ENCODE data around the gene MED13L. TPM values are rescaled to one million over a fixed set of nuclear protein-coding genes. Genes with fewer than 3 reads are reported as not detected.

Gene MED13L
- total RNA-seq, 1 experiment from 2014 or later: 94.1 TPM

DNA sequence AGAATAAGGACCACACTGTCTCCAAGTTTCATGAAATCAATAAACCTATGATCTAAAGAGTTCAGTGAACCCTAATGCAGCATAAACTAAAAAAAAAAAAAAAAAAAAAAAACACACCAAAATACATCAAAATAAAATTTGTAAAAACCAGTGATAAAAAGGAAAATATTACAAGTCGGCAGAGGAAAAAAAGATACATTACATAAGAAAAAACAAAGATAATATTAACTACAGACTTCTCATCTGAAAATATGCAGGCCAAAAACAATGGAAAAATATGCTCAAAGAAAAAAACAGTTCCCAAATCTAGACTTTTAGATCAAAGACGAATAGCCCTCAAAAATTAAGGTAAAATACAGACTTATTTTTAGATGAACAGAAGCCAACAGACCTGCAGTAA is 27.6 kb downstream of the MED13L start:
- TF ChIP-seq, protein P1, sequence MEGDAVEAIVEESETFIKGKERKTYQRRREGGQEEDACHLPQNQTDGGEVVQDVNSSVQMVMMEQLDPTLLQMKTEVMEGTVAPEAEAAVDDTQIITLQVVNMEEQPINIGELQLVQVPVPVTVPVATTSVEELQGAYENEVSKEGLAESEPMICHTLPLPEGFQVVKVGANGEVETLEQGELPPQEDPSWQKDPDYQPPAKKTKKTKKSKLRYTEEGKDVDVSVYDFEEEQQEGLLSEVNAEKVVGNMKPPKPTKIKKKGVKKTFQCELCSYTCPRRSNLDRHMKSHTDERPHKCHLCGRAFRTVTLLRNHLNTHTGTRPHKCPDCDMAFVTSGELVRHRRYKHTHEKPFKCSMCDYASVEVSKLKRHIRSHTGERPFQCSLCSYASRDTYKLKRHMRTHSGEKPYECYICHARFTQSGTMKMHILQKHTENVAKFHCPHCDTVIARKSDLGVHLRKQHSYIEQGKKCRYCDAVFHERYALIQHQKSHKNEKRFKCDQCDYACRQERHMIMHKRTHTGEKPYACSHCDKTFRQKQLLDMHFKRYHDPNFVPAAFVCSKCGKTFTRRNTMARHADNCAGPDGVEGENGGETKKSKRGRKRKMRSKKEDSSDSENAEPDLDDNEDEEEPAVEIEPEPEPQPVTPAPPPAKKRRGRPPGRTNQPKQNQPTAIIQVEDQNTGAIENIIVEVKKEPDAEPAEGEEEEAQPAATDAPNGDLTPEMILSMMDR (conservative IDR thresholded peaks at IDR 0.05; ENCODE audit: low read depth, low read length): no peak
- TF ChIP-seq EZH2 (IDR thresholded peaks at IDR 0.05; ENCODE audit: borderline replicate concordance, low read depth, low read length, poor library complexity, severe bottlenecking): no peak
- no peaks in the 10 kb centered on the region for H3K27me3 ChIP-seq (replicated peaks; ENCODE audit: insufficient read depth, low read depth, low read length, poor library complexity)
- no peak overlapping the region for H3K27ac ChIP-seq (ENCODE audit: low read depth, low read length, poor library complexity, severe bottlenecking)
- BruUV-seq (replicated peaks): no TSS peak
- intact Hi-C loops (cut with micrococcal nuclease; ENCODE audit: unreplicated experiment): no loop called here
- no peaks in the 10 kb centered on the region for H3K36me3 ChIP-seq (ENCODE audit: insufficient read depth, low read length, poor library complexity, severe bottlenecking)
- H3K4me1 ChIP-seq (ENCODE audit: insufficient read depth, low read length, poor library complexity, severe bottlenecking): peaks cover 6% of the 10 kb centered on the region
- DNase-seq (ENCODE audit: low spot score): no peak
- POLR2A ChIA-PET (ENCODE audit: low non-redundant PET): no interaction called here
- CTCF ChIA-PET: no interaction called here
- peaks cover 40% of the 10 kb centered on the region for H3K9me3 ChIP-seq (ENCODE audit: low read depth, low read length, poor library complexity, severe bottlenecking)
- no peak overlapping the region for H3K4me3 ChIP-seq (ENCODE audit: low read depth, low read length, poor library complexity, severe bottlenecking)

DNA sequence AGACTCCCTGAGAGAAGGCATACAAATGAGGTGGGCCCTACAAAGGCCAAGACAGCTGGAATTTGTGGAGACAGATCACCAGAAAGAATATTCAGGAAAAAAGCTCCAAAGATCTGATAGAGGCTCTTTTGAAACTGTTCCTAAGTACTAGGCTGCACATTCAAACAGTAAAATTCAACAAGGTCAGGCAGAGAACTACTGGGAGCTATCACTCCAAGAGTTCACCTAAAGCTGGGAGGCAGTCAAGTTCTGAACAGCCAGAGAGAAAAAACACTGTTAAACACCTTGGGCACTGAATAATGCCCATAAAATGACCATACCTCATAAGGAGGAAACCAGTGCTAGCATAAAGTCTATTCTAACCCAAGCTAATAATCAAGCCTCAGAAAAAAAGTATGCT is 28.6 kb downstream of the MED13L start:
- no peaks in the 10 kb centered on the region for H3K27me3 ChIP-seq (replicated peaks; ENCODE audit: insufficient read depth, low read depth, low read length, poor library complexity)
- H3K4me1 ChIP-seq (ENCODE audit: insufficient read depth, low read length, poor library complexity, severe bottlenecking): peaks cover 13% of the 10 kb centered on the region
- no peak overlapping the region for H3K27ac ChIP-seq (ENCODE audit: low read depth, low read length, poor library complexity, severe bottlenecking)
- BruUV-seq (replicated peaks): no TSS peak
- no peaks in the 10 kb centered on the region for H3K36me3 ChIP-seq (ENCODE audit: insufficient read depth, low read length, poor library complexity, severe bottlenecking)
- no peak for DNase-seq (ENCODE audit: low spot score)
- intact Hi-C loops (cut with micrococcal nuclease; ENCODE audit: unreplicated experiment): no loop called here
- peaks cover 40% of the 10 kb centered on the region for H3K9me3 ChIP-seq (ENCODE audit: low read depth, low read length, poor library complexity, severe bottlenecking)
- ChIA-PET CTCF (no interaction called here), POLR2A (ENCODE audit: low non-redundant PET) (no interaction called here)
- TF ChIP-seq, protein P1 (conservative IDR thresholded peaks at IDR 0.05; ENCODE audit: low read depth, low read length): no peak
- no peak for TF ChIP-seq EZH2 (IDR thresholded peaks at IDR 0.05; ENCODE audit: borderline replicate concordance, low read depth, low read length, poor library complexity, severe bottlenecking)
- H3K4me3 ChIP-seq (ENCODE audit: low read depth, low read length, poor library complexity, severe bottlenecking): no peak overlapping the region

DNA sequence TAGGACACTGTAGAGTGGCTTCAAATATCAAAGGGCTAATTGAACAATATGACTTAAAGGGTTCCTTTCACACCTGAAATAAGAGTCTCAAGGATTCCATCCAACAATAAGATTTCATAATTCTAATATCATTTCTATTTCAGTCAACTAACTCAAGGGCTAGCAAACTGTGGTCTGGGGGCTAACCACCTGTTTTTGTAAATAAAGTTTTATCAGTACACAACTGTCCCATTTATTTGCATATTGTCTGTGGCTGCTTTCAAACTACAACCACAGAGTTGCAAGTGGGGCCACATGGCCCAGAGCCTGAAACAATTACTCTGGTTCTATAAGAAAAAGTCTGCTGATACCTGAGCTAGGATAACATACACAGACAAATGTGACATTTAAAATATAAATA is 29.1 kb downstream of the MED13L start:
- Histone ChIP-seq H3K27ac (ENCODE audit: low read depth, low read length, poor library complexity, severe bottlenecking) (no peak overlapping the region), H3K9me3 (ENCODE audit: low read depth, low read length, poor library complexity, severe bottlenecking) (peaks cover 40% of the 10 kb centered on the region), H3K4me3 (ENCODE audit: low read depth, low read length, poor library complexity, severe bottlenecking) (no peak overlapping the region), H3K36me3 (ENCODE audit: insufficient read depth, low read length, poor library complexity, severe bottlenecking) (no peaks in the 10 kb centered on the region), H3K4me1 (ENCODE audit: insufficient read depth, low read length, poor library complexity, severe bottlenecking) (peaks cover 18% of the 10 kb centered on the region), H3K27me3 (replicated peaks; ENCODE audit: insufficient read depth, low read depth, low read length, poor library complexity) (no peaks in the 10 kb centered on the region)
- intact Hi-C loops (cut with micrococcal nuclease; ENCODE audit: unreplicated experiment): no loop called here
- no TSS peak for BruUV-seq (replicated peaks)
- POLR2A ChIA-PET (ENCODE audit: low non-redundant PET): no interaction called here
- TF ChIP-seq EZH2 (IDR thresholded peaks at IDR 0.05; ENCODE audit: borderline replicate concordance, low read depth, low read length, poor library complexity, severe bottlenecking): no peak
- CTCF ChIA-PET: no interaction called here
- no peak for DNase-seq (ENCODE audit: low spot score)

DNA sequence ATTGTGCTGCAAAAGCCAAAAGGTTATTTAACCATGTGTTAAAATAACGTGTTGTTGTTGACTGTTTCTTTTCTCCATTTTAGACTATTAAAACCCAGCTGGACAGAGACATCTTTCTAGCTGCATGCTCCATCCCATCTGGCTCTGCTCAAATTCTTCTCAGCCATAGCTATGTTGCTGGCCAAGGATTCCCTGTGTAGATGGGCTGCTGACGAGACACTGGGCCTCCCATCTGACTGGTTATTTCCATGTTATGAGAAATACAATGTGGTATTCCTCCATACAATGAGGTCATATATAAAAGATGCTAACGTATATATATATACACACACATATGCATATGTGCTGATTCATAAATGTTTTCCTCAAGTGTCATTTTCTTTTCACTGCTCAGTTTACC is 30.1 kb downstream of the MED13L start:
- CTCF ChIA-PET: no interaction called here
- BruUV-seq (replicated peaks): no TSS peak
- no peak overlapping the region for H3K4me3 ChIP-seq (ENCODE audit: low read depth, low read length, poor library complexity, severe bottlenecking)
- intact Hi-C loops (cut with micrococcal nuclease; ENCODE audit: unreplicated experiment): no loop called here
- TF ChIP-seq, protein P1 (conservative IDR thresholded peaks at IDR 0.05; ENCODE audit: low read depth, low read length): no peak
- no peak for TF ChIP-seq EZH2 (IDR thresholded peaks at IDR 0.05; ENCODE audit: borderline replicate concordance, low read depth, low read length, poor library complexity, severe bottlenecking)
- no peak overlapping the region for H3K27ac ChIP-seq (ENCODE audit: low read depth, low read length, poor library complexity, severe bottlenecking)
- peaks cover 28% of the 10 kb centered on the region for H3K4me1 ChIP-seq (ENCODE audit: insufficient read depth, low read length, poor library complexity, severe bottlenecking)
- H3K9me3 ChIP-seq (ENCODE audit: low read depth, low read length, poor library complexity, severe bottlenecking): peaks cover 35% of the 10 kb centered on the region
- H3K27me3 ChIP-seq (replicated peaks; ENCODE audit: insufficient read depth, low read depth, low read length, poor library complexity): no peaks in the 10 kb centered on the region
- DNase-seq (ENCODE audit: low spot score): no peak
- H3K36me3 ChIP-seq (ENCODE audit: insufficient read depth, low read length, poor library complexity, severe bottlenecking): no peaks in the 10 kb centered on the region
- POLR2A ChIA-PET (ENCODE audit: low non-redundant PET): interaction anchor here (0.6 to 0.7 kb wide), 2 partner anchors 111 to 124 kb away, joined by 4 to 14 read pairs; no protein-coding TSS in a partner anchor

Data from A673 (cell line).